Astrocyte (in vitro differentiated cells and primary cell): Measurements from ENCODE around the gene TNNT3. TPM values are rescaled to one million over a fixed set of nuclear protein-coding genes. Genes with fewer than 3 reads are reported as not detected.

Source experiments
- DNase-seq: peaks from one replicate; pipeline ENCODE4 v3.0.0-alpha.2; 2010; ENCODE audit warnings: low read depth
- FAIRE-seq: peaks from 2 replicates; lab custom pipeline; 2011; peaks lifted over from hg19 to GRCh38; lab: Jason Lieb, UNC
- H2AFZ ChIP-seq: 2 replicates; pipeline ENCODE4 v1.6.0; 2012; ENCODE audit warnings: low read depth, low read length, inconsistent platforms
- H3K27ac ChIP-seq: 2 replicates; pipeline ENCODE4 v1.5.1; 2011; ENCODE audit warnings: low read depth, low read length, inconsistent platforms
- H3K27me3 ChIP-seq: 2 replicates; pipeline ENCODE4 v1.6.0; 2011; ENCODE audit warnings: low read length, inconsistent platforms; ENCODE audit not compliant: insufficient read depth
- H3K36me3 ChIP-seq: 2 replicates; pipeline ENCODE4 v1.5.1; 2011; ENCODE audit warnings: low read length, inconsistent platforms; ENCODE audit not compliant: insufficient read depth
- H3K4me1 ChIP-seq: 2 replicates; pipeline ENCODE4 v1.5.1; 2011; ENCODE audit warnings: low read length, inconsistent platforms; ENCODE audit not compliant: insufficient read depth
- H3K4me2 ChIP-seq: 2 replicates; pipeline ENCODE4 v1.6.0; 2012; ENCODE audit warnings: low read length, inconsistent platforms
- H3K4me3 ChIP-seq: 2 replicates; pipeline ENCODE4 v1.5.1; 2011; ENCODE audit warnings: low read depth, mild to moderate bottlenecking, low read length, inconsistent platforms; ENCODE audit not compliant: insufficient read depth
- H3K79me2 ChIP-seq: 2 replicates; pipeline ENCODE4 v1.6.0; 2012; ENCODE audit warnings: mild to moderate bottlenecking, low read length, inconsistent platforms; ENCODE audit not compliant: insufficient read depth
- H3K9ac ChIP-seq: 2 replicates; pipeline ENCODE4 v1.6.0; 2012; ENCODE audit warnings: mild to moderate bottlenecking, low read length, inconsistent platforms
- H3K9me3 ChIP-seq: 2 replicates; pipeline ENCODE4 v1.5.1; 2012; ENCODE audit warnings: low read depth, mild to moderate bottlenecking, low read length, inconsistent platforms; ENCODE audit not compliant: insufficient read depth
- H4K20me1 ChIP-seq: 2 replicates; pipeline ENCODE4 v1.6.0; 2012; ENCODE audit warnings: low read length, inconsistent platforms; ENCODE audit not compliant: insufficient read depth
- H3K27ac Mint-ChIP-seq: one replicate; pipeline ENCODE4 v1.8.0; 2021; ENCODE audit warnings: mild to moderate bottlenecking, mixed read lengths; ENCODE audit not compliant: unreplicated experiment
- H3K27me3 Mint-ChIP-seq: one replicate; pipeline ENCODE4 v1.8.0; 2021; ENCODE audit warnings: low read depth, mixed read lengths; ENCODE audit not compliant: unreplicated experiment
- H3K36me3 Mint-ChIP-seq: one replicate; pipeline ENCODE4 v1.8.0; 2021; ENCODE audit warnings: low read depth, mixed read lengths; ENCODE audit not compliant: unreplicated experiment
- H3K4me1 Mint-ChIP-seq: one replicate; pipeline ENCODE4 v1.8.0; 2021; ENCODE audit warnings: low read depth, mixed read lengths; ENCODE audit not compliant: unreplicated experiment
- H3K4me3 Mint-ChIP-seq: one replicate; pipeline ENCODE4 v1.8.0; 2021; ENCODE audit warnings: mild to moderate bottlenecking, moderate library complexity, mixed read lengths; ENCODE audit not compliant: unreplicated experiment
- H3K9me3 Mint-ChIP-seq: one replicate; pipeline ENCODE4 v1.8.0; 2021; ENCODE audit warnings: mild to moderate bottlenecking, mixed read lengths; ENCODE audit not compliant: unreplicated experiment
- CTCF ChIP-seq: IDR thresholded peaks from 2 replicates; pipeline ENCODE4 v1.5.1; 2011; ENCODE audit warnings: low read depth, mild to moderate bottlenecking, inconsistent platforms, low read length, moderate library complexity; ENCODE audit not compliant: insufficient read depth
- EZH2 ChIP-seq: IDR thresholded peaks from 2 replicates; pipeline ENCODE4 v1.6.1; 2012; ENCODE audit warnings: mild to moderate bottlenecking, low read length, inconsistent platforms; ENCODE audit not compliant: insufficient read depth
- total RNA-seq: library from RNA; stranded (reverse); gene quantifications from 2 replicates; pipeline ENCODE4 v1.2.1, GENCODE V29; 2021

Gene TNNT3
- total RNA-seq, 1 donor from 2014 or later = not detected

- no peaks in the 10 kb centered on the region for H4K20me1 ChIP-seq
- no peak for TF ChIP-seq CTCF
- no peak for TF ChIP-seq EZH2
- no peak overlapping the region for H2AFZ ChIP-seq
- DNase-seq (no peak), FAIRE-seq (no peak)
- no peak overlapping the region for H3K4me2 ChIP-seq
- H3K9ac ChIP-seq = no peak overlapping the region
- Mint-ChIP-seq H3K27me3 (peaks cover 14% of the 10 kb centered on the region), H3K4me1 (peaks cover 4% of the 10 kb centered on the region), H3K36me3 (no peaks in the 10 kb centered on the region), H3K9me3 (no peaks in the 10 kb centered on the region), H3K27ac (no peak overlapping the region), H3K4me3 (no peak overlapping the region)
- no peak overlapping the region for H3K4me3 ChIP-seq
- H3K4me1 ChIP-seq = no peaks in the 10 kb centered on the region
- H3K27me3 ChIP-seq = peaks cover 2% of the 10 kb centered on the region
- H3K36me3 ChIP-seq = no peaks in the 10 kb centered on the region
- H3K79me2 ChIP-seq = no peaks in the 10 kb centered on the region
- H3K27ac ChIP-seq = no peak overlapping the region
- no peaks in the 10 kb centered on the region for H3K9me3 ChIP-seq
Measured at GRCh38 chr11:1921574-1922141, 2.2 kb downstream of the TNNT3 start.

- TF ChIP-seq CTCF (no peak), EZH2 (no peak)
- Histone ChIP-seq H3K4me1 (no peaks in the 10 kb centered on the region), H4K20me1 (no peaks in the 10 kb centered on the region), H3K9me3 (no peaks in the 10 kb centered on the region), H2AFZ (no peak overlapping the region), H3K79me2 (no peaks in the 10 kb centered on the region), H3K9ac (no peak overlapping the region), H3K27me3 (peaks cover 2% of the 10 kb centered on the region), H3K27ac (no peak overlapping the region), H3K36me3 (no peaks in the 10 kb centered on the region), H3K4me3 (no peak overlapping the region), H3K4me2 (no peak overlapping the region)
- Mint-ChIP-seq H3K27me3 (peaks cover 15% of the 10 kb centered on the region), H3K4me1 (peaks cover 4% of the 10 kb centered on the region), H3K36me3 (no peaks in the 10 kb centered on the region), H3K9me3 (no peaks in the 10 kb centered on the region), H3K4me3 (no peak overlapping the region), H3K27ac (no peak overlapping the region)
- no peak for DNase-seq
- no peak for FAIRE-seq
Measured at GRCh38 chr11:1922481-1923081, 3.1 kb downstream of the TNNT3 start.

- H3K36me3 ChIP-seq = no peaks in the 10 kb centered on the region
- peaks cover 4% of the 10 kb centered on the region for H3K4me1 Mint-ChIP-seq
- H3K27ac Mint-ChIP-seq = no peak overlapping the region
Measured at GRCh38 chr11:1923201-1923956, 3.9 kb downstream of the TNNT3 start.

More at GRCh38 chr11:1923201-1923956, 3.9 kb downstream of the TNNT3 start:
- no peak for TF ChIP-seq CTCF
- TF ChIP-seq EZH2 = no peak
- Histone ChIP-seq H3K27me3 (peaks cover 2% of the 10 kb centered on the region), H3K4me2 (no peak overlapping the region), H3K27ac (no peak overlapping the region), H2AFZ (no peak overlapping the region), H3K9me3 (no peaks in the 10 kb centered on the region), H3K4me3 (no peak overlapping the region), H3K9ac (no peak overlapping the region), H4K20me1 (no peaks in the 10 kb centered on the region), H3K79me2 (no peaks in the 10 kb centered on the region), H3K4me1 (no peaks in the 10 kb centered on the region)
- FAIRE-seq (no peak), DNase-seq (no peak)
- H3K27me3 Mint-ChIP-seq = peaks cover 15% of the 10 kb centered on the region
- H3K4me3 Mint-ChIP-seq = no peak overlapping the region
- no peaks in the 10 kb centered on the region for H3K36me3 Mint-ChIP-seq
- H3K9me3 Mint-ChIP-seq = no peaks in the 10 kb centered on the region
